ENCODE data around the gene RPAP3.

GRCh38 chr12:47672068-47672467, 33.8 kb downstream of the RPAP3 start:
- TF ChIP-seq POLR2A (IDR thresholded peaks at IDR 0.05) (no peak), CTCF (IDR thresholded peaks at IDR 0.05) (no peak)
